HL-60/S4 treated with phorbol 12-myristate 13-acetate at 8.2 ng/mL for 4 days and 3 days (cell line): ENCODE results near the gene TMEM120B.
"Not testable (repeated sequence)": the region's sequence is repeated elsewhere in the genome, so short reads cannot be mapped to it uniquely, and the experiment has no call there.

ENCODE experiments used
- in situ Hi-C: fragments of 300-500 bp; cut with MboI; formaldehyde crosslinking; loops from 2 replicates; pipeline ENCODE4 v1.15.0; 2022; ENCODE audit warnings: low sequenced_read_pairs

TMEM120B gene

DNA sequence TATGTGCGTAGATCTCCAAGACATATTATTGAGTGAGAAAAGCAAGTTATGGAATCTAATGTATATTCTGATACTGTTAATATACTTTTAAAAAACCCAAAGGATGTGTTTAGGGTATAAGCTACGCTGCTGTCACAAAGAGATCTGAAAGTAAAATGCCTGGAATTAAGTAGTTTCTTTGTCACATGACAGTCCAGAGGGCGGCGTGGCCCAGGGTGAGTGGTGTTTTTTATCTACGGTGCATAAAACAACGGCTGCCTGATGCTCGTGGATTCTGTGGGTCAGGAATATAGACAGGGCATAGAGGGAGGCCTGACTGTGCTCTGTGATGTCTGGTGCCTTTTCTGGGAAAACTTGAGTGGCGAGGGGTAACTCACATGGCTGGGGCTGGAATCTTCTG is 21.3 kb downstream of the TMEM120B start:
- in situ Hi-C loops, result no loop called here

DNA sequence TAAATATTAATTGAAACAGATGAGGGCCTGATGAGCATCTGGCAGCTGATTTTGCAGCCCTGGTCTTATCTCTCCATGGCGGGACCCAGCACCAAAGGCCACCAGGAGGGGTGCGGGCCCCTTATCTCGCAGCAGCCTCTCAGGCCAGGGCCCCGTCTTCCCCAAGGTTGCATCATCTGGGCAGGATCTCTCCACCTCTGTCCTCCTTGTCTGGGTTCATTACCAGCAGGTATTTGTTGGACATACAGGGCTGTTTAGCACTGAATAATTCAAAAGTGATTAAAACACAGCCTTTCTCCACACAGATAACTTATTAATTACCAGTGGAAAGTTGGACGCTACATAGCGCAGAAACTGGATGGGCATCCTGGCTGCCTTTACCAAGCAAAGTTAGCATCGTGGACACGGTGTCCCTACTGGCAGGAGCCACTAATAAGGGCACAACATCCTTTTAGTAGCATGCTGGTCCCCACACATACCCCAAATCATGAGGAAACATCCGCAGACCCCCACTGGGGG is 25.8 kb downstream of the TMEM120B start:
- in situ Hi-C loops, result no loop called here

DNA sequence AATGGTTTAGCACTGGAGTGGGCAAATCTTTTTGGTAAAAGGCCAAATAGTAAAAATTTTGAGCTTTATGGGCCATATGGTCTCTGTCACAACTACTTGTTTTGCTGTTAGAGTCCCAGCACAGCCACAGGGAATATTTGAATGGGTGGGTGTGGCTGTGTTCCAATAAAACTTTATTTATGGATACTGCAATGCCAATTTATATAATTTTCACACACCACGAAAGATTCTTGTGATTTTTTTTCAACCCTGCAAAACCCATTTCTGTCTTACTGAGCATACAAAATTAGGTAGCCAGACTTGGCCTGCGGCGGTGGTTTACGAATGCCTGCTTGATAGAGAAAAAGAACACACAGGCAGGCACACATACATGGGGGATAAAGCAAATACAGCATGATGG is 28.3 kb downstream of the TMEM120B start:
- in situ Hi-C loops, result no loop called here

DNA sequence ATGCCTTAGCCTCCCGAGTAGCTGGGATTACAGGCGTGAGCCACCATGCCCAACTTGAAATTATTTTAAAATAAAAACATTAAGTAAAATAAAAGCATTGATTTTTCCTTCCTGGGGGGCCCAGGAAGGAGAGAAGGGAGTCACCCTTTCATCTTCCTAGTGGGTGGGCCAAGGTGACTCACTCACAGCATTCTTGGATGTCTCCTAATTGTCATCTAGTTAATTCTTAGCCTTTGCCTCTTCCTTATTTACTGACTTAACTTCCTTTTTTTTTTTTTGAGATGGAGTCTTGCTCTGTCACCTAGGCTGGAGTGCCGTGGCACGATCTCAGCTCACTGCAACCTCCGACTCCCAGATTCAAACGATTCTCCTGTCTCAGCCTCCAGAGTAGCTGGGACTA is 29.2 kb downstream of the TMEM120B start:
- in situ Hi-C loops, result no loop called here

DNA sequence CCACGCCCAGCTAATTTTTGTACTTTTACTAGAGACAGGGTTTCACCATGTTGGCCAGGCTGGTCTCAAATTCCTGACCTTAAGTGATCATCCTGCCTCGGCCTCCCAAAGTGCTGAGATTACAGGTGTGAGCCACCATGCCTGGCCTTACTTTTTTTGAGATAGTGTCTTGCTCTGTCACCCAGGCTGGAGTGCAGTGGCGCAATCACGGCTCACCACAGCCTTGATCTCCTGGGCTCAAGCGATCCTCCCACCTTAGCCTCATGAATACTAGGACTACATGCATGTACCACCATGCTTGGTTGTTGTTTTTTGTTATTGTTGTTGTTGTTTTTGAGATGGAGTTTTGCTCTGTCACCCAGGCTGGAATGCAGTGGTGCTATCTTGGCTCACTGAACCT is 33.0 kb downstream of the TMEM120B start:
- in situ Hi-C loops, result not testable (repeated sequence)

DNA sequence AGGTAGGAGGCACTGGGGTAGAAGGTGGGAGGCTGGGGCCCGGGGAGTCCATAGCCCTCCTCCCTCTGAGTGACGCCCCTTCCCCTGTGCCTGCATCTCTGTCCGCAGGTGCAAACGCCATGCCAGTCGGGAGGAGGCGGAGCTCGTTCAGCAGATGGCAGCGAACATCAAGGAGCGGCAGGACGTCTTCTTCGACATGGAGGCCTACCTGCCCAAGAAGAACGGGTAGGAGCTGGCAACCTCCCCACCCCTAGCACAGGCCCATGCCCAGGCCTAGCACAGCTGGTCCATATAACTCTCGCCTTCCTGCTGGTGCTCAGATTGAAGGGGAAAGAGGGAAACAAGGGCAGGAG is 35.6 kb downstream of the TMEM120B start:
- in situ Hi-C loops, result no loop called here

DNA sequence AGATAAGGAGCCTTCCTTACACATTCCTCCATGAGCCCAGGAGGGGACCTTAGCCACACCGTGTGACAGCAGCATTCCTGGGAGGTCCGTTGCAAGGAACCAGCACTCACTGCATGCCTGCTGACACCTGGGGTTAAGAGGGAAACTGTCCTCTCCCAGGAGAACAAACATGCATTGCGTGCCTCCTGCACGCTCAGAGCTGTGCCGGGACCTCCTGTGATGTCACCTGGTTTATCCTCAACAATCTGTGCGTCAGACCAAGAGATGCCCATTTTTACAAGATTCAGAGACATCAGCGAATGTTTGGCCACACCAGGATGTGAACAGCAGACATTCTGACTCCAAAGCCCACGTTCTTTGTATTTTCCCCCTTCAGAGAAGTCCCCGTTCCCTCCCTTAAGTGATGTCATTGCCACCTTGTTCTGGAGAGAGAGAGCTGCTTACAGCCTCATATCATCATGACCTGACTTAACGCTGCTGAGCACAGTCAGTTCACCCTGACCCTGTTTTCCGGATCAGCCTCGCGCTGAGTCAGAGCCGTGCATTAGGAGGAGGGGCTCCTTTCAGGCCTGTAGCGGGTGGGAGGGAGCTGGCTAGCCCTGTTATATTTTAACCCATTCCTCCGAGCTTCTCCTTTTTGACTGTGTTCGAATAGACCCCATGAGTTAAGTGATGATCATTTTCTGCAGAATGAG is 36.2 kb downstream of the TMEM120B start:
- in situ Hi-C loops, result no loop called here

DNA sequence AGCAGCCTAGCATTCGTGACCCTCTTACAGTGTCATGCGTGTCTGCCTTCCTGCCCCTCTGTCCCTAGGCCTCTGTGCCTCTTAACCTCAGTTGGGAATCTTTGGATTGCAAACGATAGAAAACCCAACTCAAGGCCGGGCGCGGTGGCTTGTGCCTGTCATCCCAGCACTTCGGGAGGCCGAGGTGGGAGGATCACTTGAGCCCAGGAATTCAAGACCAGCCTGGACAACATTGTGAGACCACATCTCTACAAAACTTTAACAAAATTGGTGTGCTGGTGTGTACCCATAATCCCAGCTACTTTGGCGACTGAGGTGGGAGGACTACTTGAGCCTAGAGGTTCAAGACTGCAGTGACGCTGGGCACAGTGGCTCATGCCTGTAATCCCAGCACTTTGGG is 36.7 kb downstream of the TMEM120B start:
- in situ Hi-C loops, result no loop called here

DNA sequence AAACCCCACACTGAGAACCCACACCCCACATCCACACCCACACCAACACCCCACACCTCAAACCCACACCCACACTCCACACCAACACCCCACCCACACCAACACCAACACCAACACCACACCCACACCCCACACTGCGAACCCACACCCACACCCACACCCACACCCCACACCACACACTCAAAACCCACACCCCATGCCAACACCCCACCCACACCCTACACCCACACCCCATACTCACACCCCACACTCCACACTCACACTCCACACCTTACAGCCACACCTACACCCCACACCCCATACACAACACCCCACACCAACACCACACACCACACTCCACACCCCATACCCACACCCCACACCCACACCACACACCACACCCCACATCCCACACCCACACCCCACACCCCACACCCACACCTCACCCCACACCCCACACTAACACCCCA is 38.0 kb downstream of the TMEM120B start:
- in situ Hi-C loops, result no loop called here

DNA sequence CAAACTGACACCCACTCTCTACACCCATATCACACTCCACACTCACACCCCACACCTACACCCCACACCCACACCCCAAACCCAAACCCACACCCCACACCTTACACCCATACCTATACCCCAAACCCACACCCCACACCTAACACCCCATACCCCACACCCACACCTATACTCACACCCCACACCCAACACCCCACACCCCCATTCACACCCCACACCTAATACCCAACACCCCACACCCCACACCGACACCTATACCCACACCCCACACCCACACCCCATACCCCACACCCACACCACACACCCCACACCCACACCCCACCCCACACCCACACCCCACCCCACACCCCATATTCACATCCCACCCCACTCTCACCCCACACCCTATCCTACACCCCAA is 38.5 kb downstream of the TMEM120B start:
- in situ Hi-C loops, result no loop called here

DNA sequence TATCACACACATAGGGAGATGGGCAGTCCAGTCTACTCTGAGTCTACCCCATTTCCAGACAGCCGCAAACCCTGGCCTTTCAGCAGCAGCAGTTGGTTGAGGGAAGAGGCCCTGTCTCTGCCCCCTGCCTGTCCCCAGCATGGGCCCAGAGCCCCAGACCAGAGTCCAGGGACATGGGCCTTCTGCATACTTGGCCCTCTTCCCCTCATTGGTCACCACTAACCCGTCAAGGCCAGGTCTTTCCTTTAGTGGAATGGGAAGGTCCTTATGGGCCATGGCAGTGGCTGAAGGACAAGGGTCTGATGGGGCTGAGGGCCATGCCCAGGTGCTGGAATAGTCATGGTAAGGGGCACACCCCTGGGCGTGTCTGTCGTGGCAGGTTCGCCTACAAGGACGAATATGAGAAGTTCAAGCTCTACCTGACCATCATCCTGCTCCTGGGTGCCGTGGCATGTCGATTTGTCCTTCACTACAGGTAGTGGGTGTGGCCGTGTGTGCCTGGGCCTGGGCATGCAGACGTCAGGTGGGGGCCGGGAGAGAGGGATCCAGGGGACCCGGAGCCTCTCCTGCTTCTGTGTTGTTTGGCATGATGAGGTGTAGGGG is 39.3 kb downstream of the TMEM120B start:
- in situ Hi-C loops, result no loop called here

DNA sequence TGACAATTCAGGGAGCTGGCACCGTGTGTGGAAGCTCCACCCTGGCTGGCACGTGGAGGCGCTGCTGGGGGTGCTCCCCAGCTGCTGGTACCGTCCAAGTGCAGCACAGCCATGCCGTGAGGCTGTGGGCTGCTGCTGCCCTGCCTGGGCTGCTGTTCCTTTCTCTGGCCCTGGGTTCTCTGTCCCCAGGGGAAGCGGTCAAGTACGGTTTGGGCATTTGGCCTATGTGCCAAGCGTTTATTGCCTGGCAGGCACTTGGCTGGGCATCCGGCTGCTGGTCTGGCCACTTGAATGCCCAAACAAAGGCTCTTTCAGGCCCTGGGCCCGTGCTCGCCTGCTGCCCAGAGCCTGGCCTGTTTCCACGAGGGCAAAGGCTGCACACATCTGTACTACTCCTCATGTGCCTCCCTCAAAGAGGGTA is 41.3 kb downstream of the TMEM120B start:
- in situ Hi-C loops, result no loop called here

DNA sequence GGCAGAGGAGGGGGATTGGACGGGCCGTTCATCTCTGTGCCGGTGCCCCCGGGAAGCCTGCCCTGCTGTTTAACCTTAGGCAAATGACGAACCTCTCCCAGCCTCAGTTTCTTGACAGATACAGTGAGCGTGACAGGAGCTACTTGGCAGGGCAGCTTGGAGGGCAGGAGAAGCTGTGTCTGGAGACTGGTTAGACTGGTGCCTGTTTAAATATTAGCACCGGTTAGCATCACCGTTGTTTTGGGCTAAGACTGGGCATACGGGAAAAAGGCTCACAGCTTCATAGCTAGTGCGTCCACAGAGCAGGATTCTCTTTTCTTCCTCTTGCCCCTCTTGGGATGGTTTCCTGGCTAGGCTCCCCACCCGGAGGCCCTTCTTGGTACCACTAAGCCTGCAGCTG is 42.3 kb downstream of the TMEM120B start:
- in situ Hi-C loops, result no loop called here

DNA sequence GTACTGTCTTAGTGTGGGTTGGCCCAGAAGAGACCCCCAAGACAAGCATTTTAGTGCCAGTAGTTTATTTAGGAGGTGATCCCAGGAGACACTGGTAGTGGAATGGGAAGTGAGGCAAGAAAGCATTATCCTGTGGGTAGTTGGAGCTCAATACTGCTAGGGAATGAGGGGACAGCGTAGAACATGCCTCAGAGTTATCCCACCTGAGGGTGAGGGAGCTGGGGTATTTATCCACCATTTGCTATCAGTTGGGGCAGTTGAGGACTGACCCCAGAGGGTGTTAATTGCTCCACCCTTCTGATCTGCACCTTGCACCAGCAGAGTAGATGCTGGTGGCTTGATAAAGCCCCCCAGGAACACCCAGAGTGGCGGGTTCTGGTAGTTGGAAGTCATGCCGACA is 43.0 kb downstream of the TMEM120B start:
- in situ Hi-C loops, result no loop called here

DNA sequence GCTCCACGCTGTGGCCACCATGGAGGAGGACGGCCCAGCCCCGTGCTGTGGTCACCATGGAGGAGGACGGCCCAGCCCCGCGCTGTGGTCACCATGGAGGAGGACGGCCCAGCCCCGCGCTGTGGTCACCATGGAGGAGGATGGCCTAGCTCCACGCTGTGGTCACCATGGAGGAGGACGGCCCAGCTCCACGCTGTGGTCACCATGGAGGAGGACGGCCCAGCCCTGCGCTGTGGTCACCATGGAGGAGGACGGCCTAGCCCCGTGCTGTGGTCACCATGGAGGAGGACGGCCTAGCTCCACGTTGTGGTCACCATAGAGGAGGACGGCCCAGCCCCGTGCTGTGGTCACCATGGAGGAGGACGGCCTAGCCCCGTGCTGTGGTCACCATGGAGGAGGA is 46.0 kb downstream of the TMEM120B start:
- in situ Hi-C loops, result not testable (repeated sequence)

DNA sequence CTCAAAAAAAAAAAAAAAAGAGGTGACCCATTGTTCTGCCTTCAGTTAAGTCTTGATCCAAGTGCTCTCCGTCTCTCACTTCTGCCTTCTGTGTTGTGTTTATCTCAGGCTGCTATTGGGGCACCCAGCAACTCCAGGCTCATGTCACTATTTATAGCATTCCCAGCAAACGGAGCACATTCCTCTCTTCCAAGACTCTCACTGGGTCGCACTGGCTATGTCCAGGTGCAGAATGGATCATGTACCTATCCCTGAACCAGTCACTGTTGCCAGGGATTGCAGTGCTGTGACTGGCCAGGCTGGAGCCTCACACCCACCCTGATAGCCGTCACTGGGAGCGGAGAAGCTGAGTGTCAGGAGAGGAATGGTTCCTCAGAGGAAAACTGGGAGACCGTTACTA is 49.7 kb downstream of the TMEM120B start:
- in situ Hi-C loops, result no loop called here

DNA sequence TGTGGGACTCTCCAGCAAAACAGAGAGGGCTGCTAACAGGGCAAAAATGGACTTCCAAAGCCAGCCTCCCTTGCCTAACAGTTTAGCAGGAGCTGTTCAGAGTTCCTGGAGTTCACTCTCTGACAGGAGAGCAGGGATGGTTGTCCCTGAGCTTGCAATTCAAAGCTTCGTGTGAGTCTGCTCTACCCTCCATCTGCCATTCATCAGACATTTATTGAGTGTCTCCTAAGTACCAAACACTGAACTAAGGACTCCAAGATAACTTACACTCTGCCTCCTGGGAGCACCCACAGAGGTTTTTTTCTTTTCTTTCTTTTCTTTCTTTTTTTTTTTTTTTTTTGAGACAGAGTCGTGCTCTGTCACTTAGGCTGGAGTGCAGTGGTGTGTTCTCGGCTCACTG is 52.3 kb downstream of the TMEM120B start:
- in situ Hi-C loops, result loop anchor here (5.0 kb wide), 1 partner anchor 73 kb away; no protein-coding TSS in a partner anchor

DNA sequence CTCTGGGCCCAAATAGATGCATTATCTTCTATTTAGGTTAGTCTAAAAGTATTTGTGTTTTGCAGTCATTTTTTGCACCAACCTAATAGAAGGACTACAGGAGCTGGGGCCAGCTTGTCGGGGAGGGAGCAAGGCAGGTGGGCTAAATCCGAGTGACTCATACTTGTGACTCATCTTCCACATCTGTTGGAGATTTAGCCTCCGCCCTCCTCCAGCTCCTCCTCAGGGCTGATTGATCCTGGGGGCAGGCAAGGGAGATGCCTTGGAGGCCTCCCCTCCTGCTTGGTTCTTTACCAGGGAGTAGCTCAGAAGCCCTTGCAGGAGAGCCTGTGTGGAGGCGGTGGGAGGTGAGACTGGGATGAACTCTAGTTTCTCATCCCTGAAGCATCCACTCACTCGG is 53.0 kb downstream of the TMEM120B start:
- in situ Hi-C loops, result loop anchor here (5.0 kb wide), 1 partner anchor 73 kb away; no protein-coding TSS in a partner anchor

DNA sequence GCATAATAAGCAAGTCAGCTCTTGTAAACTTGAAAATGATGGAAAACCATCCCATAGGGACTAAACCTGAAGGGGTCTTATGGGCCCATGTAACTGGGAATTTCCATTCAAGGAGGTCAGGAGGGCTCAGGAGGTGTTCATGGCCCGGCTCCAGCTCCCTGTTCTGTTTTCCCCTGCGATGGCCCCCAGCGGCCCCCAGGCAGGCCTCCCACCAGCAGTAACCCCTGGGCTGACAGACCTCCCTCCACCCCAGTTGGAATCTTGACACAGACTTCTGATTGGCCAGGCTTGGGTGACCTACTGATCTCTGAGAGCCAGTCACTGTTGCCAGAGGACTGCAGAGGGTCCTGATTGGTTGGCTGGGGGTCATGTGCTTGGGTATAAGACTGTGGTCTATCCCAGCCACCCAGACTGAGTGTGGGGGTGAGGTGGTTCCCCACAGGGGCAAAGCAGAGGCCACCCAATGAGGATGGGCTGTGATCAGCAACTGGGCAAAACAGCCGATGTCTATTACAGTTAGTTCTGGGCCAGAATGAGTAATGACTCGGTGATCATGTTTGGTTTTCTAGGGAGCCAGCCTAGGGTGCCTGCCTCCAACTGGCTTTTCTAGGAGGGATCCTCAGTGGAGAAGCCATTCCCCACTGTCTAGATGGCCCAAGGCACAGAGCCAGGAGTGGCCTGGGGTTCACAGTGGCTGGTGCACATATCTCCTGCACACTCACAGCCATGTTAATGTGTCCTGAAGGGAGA is 53.9 kb downstream of the TMEM120B start:
- in situ Hi-C loops, result loop anchor here (5.0 kb wide), 1 partner anchor 74 kb away; no protein-coding TSS in a partner anchor

DNA sequence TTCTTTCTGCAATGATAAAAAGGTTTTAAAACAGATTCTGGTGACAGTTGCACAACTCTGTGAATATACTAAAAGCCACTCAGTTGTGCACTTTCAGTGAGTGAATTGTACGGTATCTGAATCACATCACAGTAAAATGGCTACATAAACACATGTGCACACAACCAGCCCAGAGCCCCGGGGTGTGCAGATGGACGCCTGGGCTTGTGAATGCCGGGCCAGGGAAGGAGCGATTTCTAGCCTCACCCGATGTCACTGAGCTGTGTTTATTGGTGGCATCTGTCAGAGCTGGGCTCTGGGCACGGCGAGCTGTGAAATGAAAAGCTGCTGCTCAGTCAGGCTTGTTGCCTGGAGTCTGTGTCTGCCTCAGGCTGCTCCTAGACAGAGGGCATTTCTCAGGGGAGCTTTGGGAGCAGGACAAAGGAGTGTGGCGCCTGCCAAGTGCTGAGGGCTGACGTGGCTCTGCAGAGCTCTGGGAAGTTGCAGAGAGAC is 55.0 kb downstream of the TMEM120B start:
- in situ Hi-C loops, result loop anchor here (5.0 kb wide), 1 partner anchor 75 kb away; no protein-coding TSS in a partner anchor

DNA sequence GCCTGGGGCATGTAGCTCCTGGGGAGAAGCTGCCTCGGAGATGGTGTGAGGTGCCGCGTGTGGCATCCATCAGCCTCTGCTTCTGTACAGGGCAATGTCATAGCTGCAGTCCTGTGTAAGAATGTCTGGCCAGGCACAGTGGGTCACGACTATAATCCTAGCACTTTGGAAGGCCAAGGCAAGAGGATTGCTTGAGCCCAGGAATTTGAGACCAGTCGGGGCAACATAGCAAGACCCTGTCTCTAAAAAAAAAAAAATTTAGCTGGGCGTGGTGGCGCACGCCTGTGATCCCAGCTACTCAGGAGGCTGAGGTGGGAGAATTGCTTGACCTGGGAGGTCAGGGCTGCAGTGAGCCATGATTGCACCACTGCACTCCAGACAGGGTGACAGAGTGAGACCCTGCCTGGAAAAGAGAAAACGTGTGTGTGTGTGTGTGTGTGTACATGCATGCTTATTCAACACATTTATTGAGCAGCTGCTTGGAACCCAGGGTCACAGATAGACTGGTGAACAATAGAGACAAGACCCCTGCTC is 56.8 kb downstream of the TMEM120B start:
- in situ Hi-C loops, result loop anchor here (5.0 kb wide), 1 partner anchor 77 kb away; no protein-coding TSS in a partner anchor
